DLD1 (cell line): ENCODE data around the gene VAV2.

ENCODE experiments used
- in situ Hi-C: cut with HindIII; loops from 2 replicates; pipeline ENCODE4 v1.10.0; 2017; ENCODE audit warnings: low sequenced_read_pairs

Gene VAV2

GRCh38 chr9:133895335-133895734 is 96.8 kb downstream of the VAV2 start:
- in situ Hi-C loops: no loop called here

- in situ Hi-C loops: no loop called here
Observed at GRCh38 chr9:133894377-133895321, 97.5 kb downstream of the VAV2 start.

- in situ Hi-C loops: no loop called here
Observed at GRCh38 chr9:133893191-133893994, 98.7 kb downstream of the VAV2 start.

GRCh38 chr9:133892193-133892920 is 99.8 kb downstream of the VAV2 start:
- in situ Hi-C loops: no loop called here

- in situ Hi-C loops: no loop called here
Observed at GRCh38 chr9:133891741-133892140, 100.4 kb downstream of the VAV2 start.

GRCh38 chr9:133890583-133890982 is 101.5 kb downstream of the VAV2 start:
- in situ Hi-C loops: no loop called here

GRCh38 chr9:133889584-133890301 is 102.4 kb downstream of the VAV2 start:
- in situ Hi-C loops: no loop called here

- in situ Hi-C loops: no loop called here
Observed at GRCh38 chr9:133888809-133889491, 103.2 kb downstream of the VAV2 start.

GRCh38 chr9:133888048-133888808 is 103.9 kb downstream of the VAV2 start:
- in situ Hi-C loops: no loop called here

GRCh38 chr9:133887540-133888047 is 104.5 kb downstream of the VAV2 start:
- in situ Hi-C loops: no loop called here

- in situ Hi-C loops: no loop called here
Observed at GRCh38 chr9:133886563-133887501, 105.3 kb downstream of the VAV2 start.

- in situ Hi-C loops: no loop called here
Observed at GRCh38 chr9:133884907-133885744, 107.0 kb downstream of the VAV2 start.

- in situ Hi-C loops: no loop called here
Observed at GRCh38 chr9:133882849-133883755, 109.0 kb downstream of the VAV2 start.

- in situ Hi-C loops: no loop called here
Observed at GRCh38 chr9:133881671-133882381, 110.3 kb downstream of the VAV2 start.
